Endothelial cell (in vitro differentiated cells): ENCODE results near the gene CHERP. TPM values are rescaled to one million over a fixed set of nuclear protein-coding genes. Genes with fewer than 3 reads are reported as not detected.
A peak's percentile ranks its signal among the peaks of the same experiment; 100 is the strongest.

Experiments used
- DNase-seq: peaks from one replicate; pipeline ENCODE4 v3.0.0; 2021; ENCODE audit warnings: low spot score
- H3K27ac Mint-ChIP-seq: one replicate; pipeline ENCODE4 v1.8.0; 2021; ENCODE audit warnings: mixed read lengths, inconsistent platforms; ENCODE audit not compliant: unreplicated experiment
- H3K27me3 Mint-ChIP-seq: one replicate; pipeline ENCODE4 v1.8.0; 2021; ENCODE audit warnings: mild to moderate bottlenecking, moderate library complexity, mixed read lengths, inconsistent platforms; ENCODE audit not compliant: unreplicated experiment
- H3K36me3 Mint-ChIP-seq: one replicate; pipeline ENCODE4 v1.8.0; 2021; ENCODE audit warnings: mild to moderate bottlenecking, low read depth, mixed read lengths, inconsistent platforms; ENCODE audit not compliant: unreplicated experiment
- H3K4me1 Mint-ChIP-seq: one replicate; pipeline ENCODE4 v1.8.0; 2021; ENCODE audit warnings: mild to moderate bottlenecking, mixed read lengths, inconsistent platforms; ENCODE audit not compliant: unreplicated experiment
- H3K4me3 Mint-ChIP-seq: one replicate; pipeline ENCODE4 v1.8.0; 2021; ENCODE audit warnings: mild to moderate bottlenecking, mixed read lengths, inconsistent platforms; ENCODE audit not compliant: unreplicated experiment
- H3K9me3 Mint-ChIP-seq: one replicate; pipeline ENCODE4 v1.8.0; 2021; ENCODE audit warnings: mixed read lengths, inconsistent platforms; ENCODE audit not compliant: unreplicated experiment
- CTCF ChIP-seq: fragments of 200-600 bp; sonication (generic); IDR thresholded peaks from one replicate; pipeline ENCODE4 v1.5.0; 2021; ENCODE audit warnings: antibody characterized with exemption; ENCODE audit not compliant: unreplicated experiment
- total RNA-seq: library from RNA; stranded (reverse); fragmentation: NEBNext Ultra II Directional; extraction: Animal tissue kit (Norgen Biotek cat#: 25700); gene quantifications from one replicate; pipeline ENCODE4 v1.2.1, GENCODE V29; 2021; ENCODE audit not compliant: unreplicated experiment

Gene CHERP
- total RNA-seq, 1 donor from 2014 or later = 66.5 TPM

GRCh38 chr19:16530540-16531379 lies 11.5 kb downstream of the CHERP start:
- H3K27me3 Mint-ChIP-seq = peaks cover 3% of the 10 kb centered on the region
- H3K9me3 Mint-ChIP-seq = no peaks in the 10 kb centered on the region
- H3K36me3 Mint-ChIP-seq = peaks cover 38% of the 10 kb centered on the region
- no peak for TF ChIP-seq CTCF
- DNase-seq = no peak
- no peak overlapping the region for H3K27ac Mint-ChIP-seq
- no peaks in the 10 kb centered on the region for H3K4me1 Mint-ChIP-seq
- H3K4me3 Mint-ChIP-seq = no peak overlapping the region

- Mint-ChIP-seq H3K27ac (no peak overlapping the region), H3K4me1 (no peaks in the 10 kb centered on the region), H3K27me3 (peaks cover 3% of the 10 kb centered on the region), H3K4me3 (no peak overlapping the region), H3K36me3 (peaks cover 33% of the 10 kb centered on the region), H3K9me3 (no peaks in the 10 kb centered on the region)
- no peak for TF ChIP-seq CTCF
- DNase-seq = no peak
These were observed 12.6 kb downstream of the CHERP start for GRCh38 chr19:16529466-16530144.

GRCh38 chr19:16527971-16528521 lies 14.2 kb downstream of the CHERP start:
- Mint-ChIP-seq H3K4me3 (peak overlapping the region; percentile 59), H3K9me3 (no peaks in the 10 kb centered on the region), H3K36me3 (peaks cover 32% of the 10 kb centered on the region), H3K27ac (no peak overlapping the region), H3K4me1 (no peaks in the 10 kb centered on the region), H3K27me3 (peaks cover 4% of the 10 kb centered on the region)
- TF ChIP-seq CTCF = peak; percentile 39
- DNase-seq = peak; percentile 46

GRCh38 chr19:16527334-16527935 lies 14.8 kb downstream of the CHERP start:
- DNase-seq = no peak
- Mint-ChIP-seq H3K4me1 (no peaks in the 10 kb centered on the region), H3K27me3 (peaks cover 4% of the 10 kb centered on the region), H3K4me3 (peak overlapping the region; percentile 74), H3K36me3 (peaks cover 32% of the 10 kb centered on the region), H3K27ac (no peak overlapping the region), H3K9me3 (no peaks in the 10 kb centered on the region)
- no peak for TF ChIP-seq CTCF
